ENCODE results near the gene DCTN2. TPM values are rescaled to one million over a fixed set of nuclear protein-coding genes. Genes with fewer than 3 reads are reported as not detected.

DCTN2 gene
- total and polyA plus RNA-seq, 2 donors (not counting 3 experiments of a cell fraction or from before 2014, with no cell fraction given) = 146 to 161 TPM

DNA sequence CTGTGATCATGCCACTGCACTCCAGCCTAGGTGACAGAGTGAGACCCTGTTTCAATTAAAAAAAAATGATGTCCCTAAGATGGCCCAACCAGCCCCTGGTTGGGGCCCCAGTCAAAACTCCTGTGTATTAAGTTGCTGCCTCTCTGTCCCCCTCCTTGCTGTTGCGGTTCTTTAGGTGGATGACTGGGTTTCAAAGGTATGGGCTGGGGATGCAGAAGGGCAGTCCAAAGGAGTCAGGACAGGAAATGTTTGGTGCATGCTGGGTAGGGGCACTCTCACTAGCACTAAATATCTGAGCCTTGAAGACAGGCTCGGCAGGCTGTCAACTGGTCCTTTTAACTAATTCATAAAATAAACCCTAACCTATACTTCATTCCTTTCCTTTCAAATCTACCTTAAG lies 32.0 kb upstream of the DCTN2 start:
- Histone ChIP-seq H4K20me1 (replicated peaks; ENCODE audit: control insufficient read depth, extremely low read depth, insufficient read depth, low read length) (no peaks in the 10 kb centered on the region), H3K27me3 (ENCODE audit: control insufficient read depth in 2 of 2, insufficient read depth in 2 of 2, low read length in 2 of 2) (peaks cover 6% of the 10 kb centered on the region in 2 experiments), H3K9ac (replicated peaks; ENCODE audit: extremely low read depth, insufficient read depth, low read length) (no peak overlapping the region), H3K4me3 (replicated peaks in 1 of 3; ENCODE audit: insufficient read depth in 1 of 3, low read depth in 1 of 3, low read length in 3 of 3) (no peak overlapping the region), H3K36me3 (ENCODE audit: control insufficient read depth in 2 of 2, extremely low read depth in 1 of 2, insufficient read depth in 2 of 2, low read length in 2 of 2) (no peaks in the 10 kb centered on the region), H3K4me1 (ENCODE audit: control insufficient read depth, extremely low read depth, insufficient read depth, low read length) (no peaks in the 10 kb centered on the region), H3K27ac (ENCODE audit: insufficient read depth, low read depth, low read length) (no peak overlapping the region), H3K79me2 (ENCODE audit: control insufficient read depth, insufficient read depth, low read length) (no peaks in the 10 kb centered on the region), H3K9me1 (replicated peaks; ENCODE audit: control insufficient read depth, extremely low read depth, insufficient read depth, low read length) (no peaks in the 10 kb centered on the region), H3K4me2 (ENCODE audit: insufficient read depth, low read length) (no peak overlapping the region), H2AFZ (ENCODE audit: low read depth, low read length) (no peak overlapping the region), H3K9me3 (replicated peaks; ENCODE audit: control insufficient read depth, insufficient read depth, low read length) (no peaks in the 10 kb centered on the region)
- ChIA-PET CTCF (interaction anchor here (0.6 to 5.2 kb wide), 2 partner anchors 46 to 336 kb away, joined by 3 to 109 read pairs; no protein-coding TSS in a partner anchor), POLR2A (no interaction called here)
- intact Hi-C loops (cut with micrococcal nuclease) (no loop called here), dilution Hi-C loops (cut with MboI; ENCODE audit: extremely low pct_ligation_motif_present, low sequenced_read_pairs) (no loop called here)
- no peak for FAIRE-seq
- BruUV-seq (replicated peaks) = no TSS peak
- TF ChIP-seq MYC (IDR thresholded peaks at IDR 0.05; ENCODE audit: low read depth, low read length) (no peak), FOS (IDR thresholded peaks at IDR 0.05; ENCODE audit: borderline replicate concordance, insufficient read depth, low read length) (no peak), JUN (IDR thresholded peaks at IDR 0.05; ENCODE audit: borderline replicate concordance, insufficient read depth, insufficient read length, low read depth) (no peak), GATA2 (IDR thresholded peaks at IDR 0.05; ENCODE audit: insufficient read depth, insufficient read length, low read depth, low read length) (no peak), CTCF (IDR thresholded peaks at IDR 0.05; ENCODE audit: extremely low read depth in 1 of 2, insufficient read depth in 1 of 2, low read depth in 1 of 2, low read length in 2 of 2) (no peak), EZH2 (IDR thresholded peaks at IDR 0.05; ENCODE audit: borderline replicate concordance, low read depth, low read length, severe bottlenecking) (no peak), MAX (IDR thresholded peaks at IDR 0.05; ENCODE audit: insufficient read depth, insufficient read length) (no peak), POLR2A (IDR thresholded peaks at IDR 0.05; ENCODE audit: low read depth, low read length) (no peak), POLR2AphosphoS5 (IDR thresholded peaks at IDR 0.05; ENCODE audit: insufficient read depth, low read depth, low read length) (no peak)
- no peak for DNase-seq (ENCODE audit: low read depth, low spot score)

Data from endothelial cell of umbilical vein (primary cell).